Colonic mucosa (tissue), 4 donors: ENCODE data around the gene AGAP9. TPM values are rescaled to one million over a fixed set of nuclear protein-coding genes. Genes with fewer than 3 reads are reported as not detected.
"Not testable (repeated sequence)": the region's sequence is repeated elsewhere in the genome, so short reads cannot be mapped to it uniquely, and the experiment has no call there.

Experiments used
- DNase-seq: peaks from one replicate; pipeline ENCODE4 v3.0.0-alpha.2; 2020
- H3K27ac ChIP-seq: fragments of 200-600 bp; one replicate; pipeline ENCODE4 v1.8.0; 2021
- H3K27me3 ChIP-seq: fragments of 200-600 bp; one replicate; pipeline ENCODE4 v1.8.0; 2021
- H3K36me3 ChIP-seq: fragments of 200-600 bp; one replicate; pipeline ENCODE4 v1.8.0; 2021
- H3K4me1 ChIP-seq: fragments of 200-600 bp; one replicate; pipeline ENCODE4 v1.8.0; 2021; ENCODE audit warnings: mild to moderate bottlenecking
- H3K4me3 ChIP-seq: fragments of 200-600 bp; one replicate; pipeline ENCODE4 v1.8.0; 2021
- H3K9ac ChIP-seq, 2 donors: one replicate each; pipeline ENCODE4 v1.7.0; 2013; ENCODE audit warnings: control low read depth in 2 of 2, low read depth in 2 of 2, low read length in 2 of 2
- H3K9me3 ChIP-seq: fragments of 200-600 bp; one replicate; pipeline ENCODE4 v1.8.0; 2021
- intact Hi-C: fragments of 100-400 bp; cut with DNase I; formaldehyde crosslinking; loops from one replicate; pipeline ENCODE4 v1.14.1; 2022
- total RNA-seq, 2 donors: library from RNA; stranded (reverse); fragmentation: NEBNext Ultra II Directional in 1 of 2; extraction: Animal tissue kit (Norgen Biotek cat#: 25700) in 1 of 2; gene quantifications; one replicate each; pipeline ENCODE4 v1.2.1, GENCODE V29; 2021
- TF ChIP-seq, protein P1 (sequence below): fragments of 200-600 bp; IDR thresholded peaks from one replicate; pipeline ENCODE4 v1.8.0; 2022; ENCODE audit warnings: antibody characterized with exemption, mild to moderate bottlenecking
- donor health status: healthy.
- donor health status: DM: no; HTN: no; CAD: no.
- donor health status: DM: no; HTN: no; CAD: no.

The AGAP9 gene
- total RNA-seq, 2 donors from 2014 or later: 6.7 to 8.1 TPM

DNA sequence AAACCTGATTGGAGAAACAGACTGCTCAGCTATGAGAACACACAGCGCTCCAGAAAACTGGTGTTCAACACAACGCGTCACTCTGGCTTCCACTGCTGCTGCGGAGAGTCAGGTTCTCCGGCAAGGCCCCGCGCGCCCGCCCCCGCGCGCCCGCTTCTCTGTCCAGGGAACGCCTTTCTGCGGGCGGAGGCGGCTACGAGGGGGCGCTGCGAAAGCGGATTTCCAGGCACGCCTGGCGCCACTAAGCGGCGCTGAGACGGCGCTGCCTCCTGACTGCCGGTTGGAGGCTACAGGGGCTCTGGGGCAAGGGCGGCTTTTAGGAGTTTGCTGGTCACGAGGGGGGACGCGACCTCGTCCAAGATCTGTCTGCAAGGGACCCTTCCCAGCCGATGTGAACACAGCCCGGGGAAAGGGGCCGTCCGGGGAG is 62.2 kb downstream of the AGAP9 start:
- H3K4me1 ChIP-seq, H3K36me3 ChIP-seq, intact Hi-C loops, H3K4me3 ChIP-seq, DNase-seq, H3K9ac ChIP-seq, H3K27me3 ChIP-seq, H3K9me3 ChIP-seq, H3K27ac ChIP-seq: not testable (repeated sequence)

DNA sequence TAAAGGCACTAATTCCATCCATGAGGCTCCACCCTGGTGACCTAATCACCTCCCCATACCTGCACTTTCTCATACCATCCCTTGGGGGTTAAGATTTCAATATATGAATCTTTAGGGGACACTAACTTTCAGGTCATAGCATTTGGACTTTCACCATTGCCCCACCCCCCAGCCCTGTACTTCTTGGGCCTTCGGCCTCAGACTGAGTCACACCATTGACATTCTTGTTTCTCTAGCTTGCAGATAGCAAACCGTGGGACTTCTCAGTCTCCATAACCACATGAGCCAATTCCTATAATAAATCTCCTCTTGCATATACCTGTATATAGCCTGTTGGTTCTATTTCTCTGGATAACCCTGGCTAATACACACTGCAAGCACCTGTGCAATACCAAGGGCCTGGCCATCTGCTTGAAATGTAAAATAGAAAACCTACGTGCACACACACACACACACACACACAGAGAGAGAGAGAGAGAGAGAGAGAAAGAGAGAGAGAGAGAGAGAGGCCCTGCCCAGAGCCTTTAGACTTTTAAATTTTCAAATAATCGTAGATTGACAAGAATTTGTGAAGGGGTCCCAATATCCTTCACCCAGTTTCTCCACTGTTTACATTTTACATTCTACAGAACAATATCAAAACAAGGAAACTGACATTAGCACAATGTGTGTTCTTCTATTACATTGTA is 64.8 kb downstream of the AGAP9 start:
- Histone ChIP-seq H3K27me3 (no peaks in the 10 kb centered on the region), H3K4me1 (no peaks in the 10 kb centered on the region), H3K27ac (no peak overlapping the region), H3K4me3 (no peak overlapping the region), H3K36me3 (no peaks in the 10 kb centered on the region), H3K9ac (no peak overlapping the region), H3K9me3 (no peaks in the 10 kb centered on the region)
- intact Hi-C loops: no loop called here
- DNase-seq: no peak
- TF ChIP-seq, protein P1, sequence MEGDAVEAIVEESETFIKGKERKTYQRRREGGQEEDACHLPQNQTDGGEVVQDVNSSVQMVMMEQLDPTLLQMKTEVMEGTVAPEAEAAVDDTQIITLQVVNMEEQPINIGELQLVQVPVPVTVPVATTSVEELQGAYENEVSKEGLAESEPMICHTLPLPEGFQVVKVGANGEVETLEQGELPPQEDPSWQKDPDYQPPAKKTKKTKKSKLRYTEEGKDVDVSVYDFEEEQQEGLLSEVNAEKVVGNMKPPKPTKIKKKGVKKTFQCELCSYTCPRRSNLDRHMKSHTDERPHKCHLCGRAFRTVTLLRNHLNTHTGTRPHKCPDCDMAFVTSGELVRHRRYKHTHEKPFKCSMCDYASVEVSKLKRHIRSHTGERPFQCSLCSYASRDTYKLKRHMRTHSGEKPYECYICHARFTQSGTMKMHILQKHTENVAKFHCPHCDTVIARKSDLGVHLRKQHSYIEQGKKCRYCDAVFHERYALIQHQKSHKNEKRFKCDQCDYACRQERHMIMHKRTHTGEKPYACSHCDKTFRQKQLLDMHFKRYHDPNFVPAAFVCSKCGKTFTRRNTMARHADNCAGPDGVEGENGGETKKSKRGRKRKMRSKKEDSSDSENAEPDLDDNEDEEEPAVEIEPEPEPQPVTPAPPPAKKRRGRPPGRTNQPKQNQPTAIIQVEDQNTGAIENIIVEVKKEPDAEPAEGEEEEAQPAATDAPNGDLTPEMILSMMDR: no peak

DNA sequence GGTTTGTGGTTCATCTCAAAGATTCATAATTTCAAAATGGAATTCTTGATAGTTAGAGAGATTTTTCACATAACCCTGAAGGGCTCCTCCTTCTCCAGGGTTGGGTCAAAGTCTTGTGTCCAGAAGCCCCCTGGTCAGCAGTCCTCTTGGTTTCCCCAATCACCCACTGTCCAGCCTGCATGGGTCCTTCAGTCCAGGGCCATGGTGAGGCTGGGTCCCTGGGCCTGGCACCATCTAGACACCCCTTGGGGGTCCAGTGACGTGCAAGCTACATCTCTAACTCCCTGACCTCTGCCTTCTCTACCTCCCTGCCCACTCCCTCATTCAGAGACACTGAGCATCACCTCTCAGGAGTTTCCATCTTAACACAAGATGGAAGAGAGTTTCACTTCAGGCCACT is 65.6 kb downstream of the AGAP9 start:
- Histone ChIP-seq H3K27me3 (no peaks in the 10 kb centered on the region), H3K4me3 (no peak overlapping the region), H3K27ac (no peak overlapping the region), H3K36me3 (no peaks in the 10 kb centered on the region), H3K4me1 (no peaks in the 10 kb centered on the region), H3K9me3 (no peaks in the 10 kb centered on the region), H3K9ac (no peak overlapping the region)
- no peak for DNase-seq
- intact Hi-C loops: no loop called here
- TF ChIP-seq, protein P1: no peak

DNA sequence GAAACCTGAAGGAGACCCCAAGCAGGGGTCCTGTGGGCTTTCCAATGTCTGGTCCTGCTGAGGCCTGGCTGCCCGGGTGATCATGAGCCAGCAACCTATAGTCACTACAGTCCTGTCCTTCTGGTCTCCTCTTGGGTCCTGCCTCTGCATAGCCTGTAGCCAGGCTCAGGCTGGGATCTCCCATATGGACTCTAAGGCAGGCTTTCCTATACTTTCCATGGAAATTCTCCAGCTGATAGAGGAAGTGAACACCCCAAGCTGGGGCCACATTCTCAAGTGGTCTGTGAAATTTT is 66.0 kb downstream of the AGAP9 start:
- intact Hi-C loops: no loop called here
- Histone ChIP-seq H3K27me3 (no peaks in the 10 kb centered on the region), H3K4me3 (no peak overlapping the region), H3K9ac (no peak overlapping the region), H3K36me3 (no peaks in the 10 kb centered on the region), H3K9me3 (no peaks in the 10 kb centered on the region), H3K4me1 (no peaks in the 10 kb centered on the region), H3K27ac (no peak overlapping the region)
- TF ChIP-seq, protein P1: no peak
- DNase-seq: no peak

DNA sequence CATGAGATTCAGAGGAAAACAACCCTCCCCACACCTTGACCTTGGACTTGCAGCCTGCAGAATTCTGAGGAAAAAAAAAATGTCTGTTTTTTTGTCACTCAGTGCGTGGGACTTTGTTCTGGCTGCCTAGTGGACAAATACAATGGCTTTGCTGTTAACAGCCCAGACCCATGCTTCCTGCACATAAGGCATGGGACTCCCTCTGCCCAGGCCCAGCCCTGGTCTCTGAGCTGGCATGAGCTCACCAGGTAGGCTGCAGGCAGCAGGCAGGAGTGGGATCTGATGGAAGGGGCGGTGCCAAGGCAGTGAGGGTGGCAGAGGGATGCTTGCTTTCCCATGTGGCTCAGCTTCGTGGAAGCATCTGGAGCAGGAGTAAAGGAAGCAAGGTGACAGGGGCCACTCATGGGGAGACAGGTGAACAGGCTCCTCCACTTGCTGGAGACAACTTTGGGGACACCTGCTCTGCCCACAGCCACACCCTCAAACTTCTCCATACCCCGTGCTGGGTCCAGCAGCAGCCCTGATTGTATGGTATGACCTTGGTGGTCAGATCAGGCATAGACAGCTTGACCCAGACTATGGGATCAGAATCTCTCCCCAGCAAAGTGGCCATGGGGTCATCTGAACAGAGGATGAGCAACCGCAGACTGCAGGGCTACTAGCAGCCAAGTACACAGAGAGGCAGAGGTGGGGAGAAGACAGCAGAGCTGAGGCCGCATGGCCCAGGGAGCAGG is 66.5 kb downstream of the AGAP9 start:
- no peak for DNase-seq
- Histone ChIP-seq H3K9me3 (no peaks in the 10 kb centered on the region), H3K4me1 (no peaks in the 10 kb centered on the region), H3K36me3 (no peaks in the 10 kb centered on the region), H3K27ac (no peak overlapping the region), H3K9ac (no peak overlapping the region), H3K27me3 (no peaks in the 10 kb centered on the region), H3K4me3 (no peak overlapping the region)
- intact Hi-C loops: no loop called here
- TF ChIP-seq, protein P1: no peak
